GM21737 (cell line): ENCODE results near the gene BZW1.
"Not testable (repeated sequence)": the region's sequence is repeated elsewhere in the genome, so short reads cannot be mapped to it uniquely, and the experiment has no call there.

Experiments
- ATAC-seq: cut with Tn5 transposase; IDR thresholded peaks from one replicate; pipeline ENCODE4 v1.9.1; 2021; ENCODE audit warnings: mild to moderate bottlenecking, moderate library complexity; ENCODE audit not compliant: unreplicated experiment

Gene BZW1

GRCh38 chr2:200790185-200790584 lies 21.5 kb upstream of the BZW1 start:
- no peak for ATAC-seq

- ATAC-seq: no peak
Observed at GRCh38 chr2:200791905-200792304, 19.8 kb upstream of the BZW1 start.

- no peak for ATAC-seq
Observed at GRCh38 chr2:200794143-200794542, 17.6 kb upstream of the BZW1 start.

GRCh38 chr2:200795028-200795440 lies 16.7 kb upstream of the BZW1 start:
- ATAC-seq: no peak

DNA sequence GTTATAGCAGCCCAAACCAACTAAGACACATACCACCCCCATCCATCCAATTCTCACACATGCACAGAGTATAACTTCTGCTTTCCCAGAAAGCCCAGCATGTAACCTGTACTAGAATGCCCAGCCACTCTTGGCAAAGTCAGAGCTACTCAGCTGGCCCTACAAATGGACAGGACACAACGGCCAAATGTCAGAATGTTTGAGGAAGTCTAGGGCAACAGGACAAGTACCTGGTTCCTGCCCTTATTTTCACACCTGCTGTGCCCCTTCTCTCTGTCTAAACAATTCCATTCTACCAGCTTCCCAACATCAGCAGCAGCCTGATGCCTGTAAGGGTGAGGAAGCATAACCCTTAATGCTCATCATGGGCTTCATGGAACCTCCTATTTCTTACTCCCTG lies 15.1 kb upstream of the BZW1 start:
- no peak for ATAC-seq

DNA sequence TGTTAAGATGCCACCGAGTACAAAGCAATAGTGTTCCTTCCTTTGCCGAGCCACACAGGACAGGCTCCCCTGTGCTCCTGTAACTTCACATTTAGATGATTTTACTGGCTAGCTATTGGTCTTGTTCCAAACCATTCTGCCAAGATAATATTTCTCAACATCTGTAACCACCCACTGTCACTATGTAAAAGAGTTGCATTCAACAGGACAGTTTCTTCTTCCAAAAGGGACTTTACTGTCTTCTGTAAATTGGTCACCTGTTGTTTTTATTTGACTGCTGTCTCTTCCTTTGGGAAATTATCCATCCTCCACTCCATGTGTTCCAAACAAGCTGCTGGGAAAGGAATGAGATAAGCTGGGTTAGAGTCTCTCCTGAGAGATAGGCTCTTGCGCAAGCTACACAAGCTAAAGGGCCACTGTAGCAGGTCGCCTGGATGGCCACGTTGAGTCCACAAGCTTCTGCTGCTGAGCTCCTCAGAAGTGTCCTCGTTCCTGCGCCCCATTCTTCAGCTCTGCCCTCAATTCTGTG lies 14.4 kb upstream of the BZW1 start:
- no peak for ATAC-seq

DNA sequence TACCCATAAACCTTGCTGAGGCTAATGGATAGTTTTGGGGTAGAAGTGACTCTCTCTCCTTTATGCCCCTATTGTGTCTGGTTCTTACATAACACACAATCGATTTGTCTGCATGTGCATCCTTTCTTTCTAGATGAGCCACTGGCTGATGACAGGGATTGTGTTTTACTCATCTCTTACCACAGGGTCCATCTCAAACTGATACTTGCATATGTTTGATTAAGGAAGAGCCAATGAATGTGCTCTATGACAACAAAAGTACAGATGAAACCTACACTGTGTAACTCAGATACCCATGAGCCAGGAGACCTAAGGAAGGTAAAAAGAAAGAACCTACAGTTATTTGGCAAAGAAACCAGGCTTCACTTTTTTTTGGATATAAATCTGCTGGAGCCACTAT lies 13.2 kb upstream of the BZW1 start:
- ATAC-seq: no peak

- no peak for ATAC-seq
Observed at GRCh38 chr2:200800458-200800857, 11.3 kb upstream of the BZW1 start.

GRCh38 chr2:200801431-200801830 lies 10.3 kb upstream of the BZW1 start:
- not testable (repeated sequence) for ATAC-seq

- no peak for ATAC-seq
Observed at GRCh38 chr2:200809506-200810251, 2.0 kb upstream of the BZW1 start.

DNA sequence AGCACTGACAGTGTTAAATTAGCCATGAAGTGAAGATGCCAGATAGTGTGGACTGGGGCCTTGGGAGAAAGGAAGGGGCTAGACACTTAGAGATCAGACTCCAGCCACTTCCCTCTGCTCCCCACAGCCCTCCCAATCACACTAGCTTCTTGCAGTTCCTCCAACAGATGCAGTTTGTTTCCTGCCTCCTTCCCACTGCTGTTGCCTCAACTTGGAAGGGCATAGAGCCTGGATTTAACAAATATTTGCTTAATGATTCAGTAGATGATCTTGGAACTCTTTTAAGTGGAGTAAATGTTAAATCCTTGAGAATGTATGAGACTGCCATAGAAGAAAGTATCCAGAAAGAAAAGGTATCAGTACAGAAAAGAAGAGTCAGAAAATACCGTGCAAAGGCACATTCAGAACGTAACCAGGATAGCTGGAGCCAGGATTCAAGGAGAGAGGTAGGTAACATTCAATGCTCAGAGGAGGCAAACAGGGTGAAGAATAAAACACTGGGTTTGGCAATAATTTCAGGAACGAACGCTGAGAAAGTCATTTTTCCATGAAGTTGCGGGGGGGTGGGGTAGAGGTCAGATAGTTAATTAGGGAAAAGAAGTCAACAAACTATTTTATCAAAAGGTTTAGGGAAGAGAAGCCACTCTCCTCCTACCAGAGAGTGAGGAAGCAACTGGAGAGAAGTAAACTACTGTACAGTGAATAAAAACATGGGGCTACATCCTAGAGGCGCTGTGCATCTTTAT lies 1.3 kb upstream of the BZW1 start:
- ATAC-seq: no peak

DNA sequence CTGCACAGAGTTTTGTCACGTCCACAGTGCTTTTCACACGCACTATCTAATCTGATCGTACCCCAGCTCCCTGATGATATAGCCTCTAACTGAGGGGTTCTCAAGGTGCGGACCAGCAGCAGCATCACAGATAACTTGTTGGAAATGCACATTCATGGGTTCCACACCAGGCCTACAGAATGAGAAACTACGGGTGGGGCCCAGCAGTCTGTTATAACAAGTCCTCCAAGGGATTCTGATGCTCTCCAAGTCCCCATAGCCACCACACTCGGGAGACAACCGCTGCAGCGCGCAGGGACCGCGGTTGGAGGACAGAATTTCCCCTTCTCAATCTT lies 745 bp upstream of the BZW1 start:
- no peak for ATAC-seq

DNA sequence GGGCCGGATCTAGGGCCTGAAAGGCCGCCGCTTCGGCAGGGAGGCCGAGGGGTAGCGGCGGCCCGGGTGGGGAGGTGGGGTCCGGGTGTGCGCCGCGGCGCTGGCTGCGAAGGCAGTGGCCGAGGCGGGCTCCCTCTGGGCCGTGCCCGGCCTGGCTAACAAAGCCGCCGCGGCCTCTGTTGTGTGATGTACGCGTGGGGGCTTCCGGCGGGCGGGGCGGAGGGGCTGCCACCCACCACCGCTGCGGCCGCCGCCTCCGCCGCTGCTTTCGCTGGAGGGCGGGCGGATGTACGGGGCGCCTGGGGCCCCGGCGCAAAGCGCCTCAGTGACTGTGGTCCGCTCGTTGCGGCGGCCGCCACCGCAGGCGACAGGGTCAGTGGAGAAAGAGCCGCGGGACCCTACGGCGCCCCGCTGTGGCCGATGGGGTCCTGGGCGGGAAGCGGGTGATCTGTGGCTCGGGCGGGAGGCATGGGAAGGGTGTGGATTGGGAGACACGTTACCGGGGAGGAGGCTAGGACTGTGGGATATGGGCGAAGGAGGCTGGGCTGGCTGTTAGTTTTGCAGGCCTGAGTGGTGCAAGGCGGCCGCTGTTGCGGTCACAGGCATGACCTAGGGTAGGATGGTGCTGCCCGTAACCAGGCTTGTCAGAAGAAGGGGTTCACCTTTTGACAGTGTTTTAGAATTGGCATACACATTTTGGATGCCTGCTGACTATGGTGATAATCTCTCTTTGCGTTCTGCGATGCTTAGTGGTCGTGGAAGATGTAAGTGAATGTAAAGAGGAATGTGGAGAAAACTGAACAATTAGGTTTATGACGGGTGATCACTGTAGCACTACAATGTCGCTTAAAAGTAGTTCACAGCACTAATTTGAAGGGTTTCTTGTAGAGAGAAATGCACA lies 662 bp downstream of the BZW1 start:
- peak; percentile 39 for ATAC-seq

DNA sequence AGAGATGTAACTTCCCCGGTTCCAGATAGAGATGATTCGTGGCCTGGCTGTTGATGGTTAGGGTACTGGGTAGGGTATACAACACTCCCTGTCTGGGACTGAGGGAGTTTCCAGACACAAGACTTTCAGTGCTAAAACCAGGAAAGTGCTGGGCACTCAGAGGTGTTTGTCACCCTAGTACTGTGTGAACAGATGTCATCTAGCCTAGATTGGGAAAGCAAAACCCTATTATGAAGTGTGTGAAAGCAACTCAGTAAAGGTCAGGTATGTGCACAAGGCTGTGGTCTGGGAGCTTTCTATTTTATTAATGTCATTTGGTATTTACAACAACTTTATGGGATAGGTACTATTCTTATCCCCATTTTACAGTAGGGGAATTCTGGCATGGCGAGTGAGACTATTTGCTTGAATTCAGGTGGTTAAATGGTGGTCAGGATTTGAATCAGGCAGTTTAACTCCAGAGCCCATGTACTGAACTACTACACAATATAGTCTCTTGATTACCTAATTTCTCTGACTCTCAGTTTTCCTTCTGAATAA lies 2.6 kb downstream of the BZW1 start:
- ATAC-seq: no peak

DNA sequence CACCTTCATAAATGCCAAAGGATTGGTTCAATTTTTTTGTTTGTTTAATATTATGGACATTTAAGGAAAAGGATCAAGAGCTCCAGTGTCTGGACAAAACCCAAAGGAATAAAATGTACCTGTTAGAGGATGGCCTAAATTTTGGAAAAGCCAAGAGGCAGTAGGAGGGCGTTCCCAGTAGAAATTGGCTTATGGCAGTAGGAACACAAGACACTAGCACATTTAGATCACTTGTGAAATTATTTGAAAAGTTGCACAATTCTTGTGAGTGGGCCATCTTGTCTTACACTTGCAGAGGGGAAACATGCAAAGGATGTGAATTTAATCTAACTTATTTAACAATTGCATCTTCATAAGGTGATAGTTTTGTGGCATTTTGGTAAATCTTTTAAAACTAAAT lies 3.2 kb downstream of the BZW1 start:
- ATAC-seq: no peak

DNA sequence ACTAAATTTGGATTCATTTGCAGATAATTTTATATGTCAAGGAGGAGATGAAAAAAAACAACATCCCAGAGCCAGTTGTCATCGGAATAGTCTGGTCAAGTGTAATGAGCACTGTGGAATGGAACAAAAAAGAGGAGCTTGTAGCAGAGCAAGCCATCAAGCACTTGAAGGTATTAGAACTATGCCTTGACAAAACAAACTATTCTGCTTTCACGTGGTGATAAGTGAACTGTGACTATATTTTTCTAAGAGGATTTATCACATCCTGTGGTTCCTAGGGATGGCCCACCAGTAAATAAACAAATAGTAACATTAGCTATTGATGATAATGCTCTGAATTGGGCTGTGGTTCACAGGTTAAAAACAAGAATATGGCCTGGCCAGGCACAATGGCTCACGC lies 7.0 kb downstream of the BZW1 start:
- not testable (repeated sequence) for ATAC-seq

DNA sequence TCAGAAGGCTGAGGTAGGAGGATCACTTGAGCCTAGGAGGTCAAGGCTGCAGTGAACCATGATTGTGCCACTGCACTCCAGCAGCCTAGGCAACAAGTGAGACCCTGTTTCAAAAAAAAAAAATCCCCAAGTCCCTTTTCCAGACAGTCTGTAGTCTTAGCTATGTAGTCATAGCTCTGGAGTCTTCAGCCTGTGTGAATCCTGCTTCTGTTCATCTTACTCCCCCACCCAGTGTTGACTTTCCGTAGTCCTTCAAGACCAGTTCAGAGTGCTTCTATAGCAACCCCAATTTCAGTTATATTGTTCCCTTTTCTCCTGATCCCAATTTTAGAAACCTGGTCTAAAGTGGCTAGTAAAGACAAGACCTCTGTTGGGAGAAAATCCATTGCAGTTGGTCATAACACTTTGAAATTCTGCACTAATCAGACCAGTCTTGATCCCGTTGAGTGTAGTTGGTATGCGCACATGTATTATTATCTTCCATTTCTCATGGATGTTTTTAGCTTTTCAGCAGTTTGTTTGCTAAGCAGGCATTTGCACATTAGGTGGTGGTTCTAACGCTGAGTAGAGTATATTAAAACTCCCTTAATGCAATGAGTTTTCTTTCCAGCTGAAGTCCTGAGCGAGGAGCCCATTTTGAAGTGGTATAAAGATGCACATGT lies 9.0 kb downstream of the BZW1 start:
- ATAC-seq: no peak

DNA sequence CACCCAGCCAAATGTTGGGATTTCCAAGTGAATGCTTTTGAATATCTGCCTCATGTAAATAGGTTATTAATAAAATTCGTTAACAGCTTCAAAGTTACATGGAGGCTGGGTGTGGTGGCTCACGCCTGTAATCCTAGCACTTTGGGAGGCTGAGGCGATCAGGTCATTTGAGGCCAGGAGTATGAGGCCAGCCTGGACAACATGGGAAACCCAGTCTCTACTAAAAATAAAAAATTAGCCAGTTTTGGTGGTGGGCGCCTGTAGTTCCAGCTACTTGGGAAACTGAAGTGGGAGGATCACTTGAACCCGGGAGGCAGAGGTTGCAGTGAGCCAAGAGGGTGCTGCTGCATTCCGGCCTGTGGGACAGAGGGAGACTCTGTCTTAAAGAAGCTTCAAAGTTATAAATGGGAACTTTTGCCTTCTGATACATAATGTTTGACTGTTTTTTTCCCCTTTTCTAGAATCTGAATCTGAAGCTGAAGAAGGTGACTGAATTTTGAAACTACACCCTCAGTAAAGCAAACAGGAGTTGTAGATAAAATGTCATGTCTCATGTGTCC lies 10.1 kb downstream of the BZW1 start:
- no peak for ATAC-seq

DNA sequence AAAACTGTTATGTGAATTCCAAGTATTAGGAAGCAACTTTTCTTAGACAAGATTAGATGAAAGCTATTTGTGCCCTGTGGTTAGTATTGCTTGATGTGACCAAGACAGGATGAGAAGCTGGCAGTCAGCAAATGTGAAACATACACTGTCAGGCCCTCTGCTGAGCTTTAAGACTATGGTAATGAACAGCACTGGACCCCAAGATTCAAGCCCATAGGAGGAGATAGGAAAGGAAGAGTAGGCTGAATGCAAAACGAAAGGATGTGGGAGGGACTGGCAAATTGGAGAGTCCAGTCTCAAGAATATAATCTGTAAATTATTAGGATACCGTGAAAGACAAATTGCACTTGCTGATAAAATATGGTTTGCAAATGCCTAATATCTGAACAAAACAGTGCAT lies 16.4 kb downstream of the BZW1 start:
- no peak for ATAC-seq

DNA sequence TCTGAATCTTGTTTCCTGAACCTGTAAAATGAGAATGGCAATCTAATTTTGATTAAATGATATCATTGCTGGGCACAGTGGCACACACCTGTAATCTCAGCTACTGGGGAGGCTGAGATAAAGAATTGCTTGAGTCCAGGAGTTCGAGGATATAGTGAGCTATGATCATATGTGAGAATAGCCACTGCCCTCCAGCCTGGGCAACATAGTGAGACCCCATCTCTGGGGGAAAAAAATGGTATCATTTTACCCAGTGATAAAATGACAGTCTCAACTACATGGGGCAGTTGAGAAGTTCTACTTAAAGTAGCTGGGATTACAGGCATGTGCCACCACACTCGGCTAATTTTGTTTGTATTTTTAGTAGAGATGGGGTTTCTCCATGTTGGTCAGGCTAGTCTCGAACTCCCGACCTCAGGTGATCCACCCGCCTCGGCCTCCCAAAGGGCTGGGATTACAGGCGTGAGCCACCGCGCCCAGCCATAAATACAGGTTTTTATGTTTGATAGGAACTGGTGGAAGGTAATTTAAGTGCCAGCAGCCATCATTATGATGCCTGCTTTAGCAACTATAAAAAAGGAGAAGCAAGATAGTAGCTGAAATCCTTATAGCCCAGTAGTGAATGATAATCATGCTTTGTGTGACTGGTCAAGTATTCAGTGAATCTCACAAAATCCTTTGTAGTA lies 17.0 kb downstream of the BZW1 start:
- no peak for ATAC-seq
